B cell (primary cell): ENCODE measurements around the gene DNAH3.

Experiments used
- EZH2 ChIP-seq: IDR thresholded peaks from 2 replicates; pipeline ENCODE4 v1.6.1; 2012; ENCODE audit warnings: borderline replicate concordance, low read depth, mild to moderate bottlenecking, moderate library complexity, low read length; ENCODE audit not compliant: insufficient read depth, poor library complexity, severe bottlenecking
- TF ChIP-seq, protein P1 (sequence below): fragments of 200-600 bp; IDR thresholded peaks from one replicate; pipeline ENCODE4 v1.8.0; 2022; ENCODE audit warnings: antibody characterized with exemption, mild to moderate bottlenecking

DNA sequence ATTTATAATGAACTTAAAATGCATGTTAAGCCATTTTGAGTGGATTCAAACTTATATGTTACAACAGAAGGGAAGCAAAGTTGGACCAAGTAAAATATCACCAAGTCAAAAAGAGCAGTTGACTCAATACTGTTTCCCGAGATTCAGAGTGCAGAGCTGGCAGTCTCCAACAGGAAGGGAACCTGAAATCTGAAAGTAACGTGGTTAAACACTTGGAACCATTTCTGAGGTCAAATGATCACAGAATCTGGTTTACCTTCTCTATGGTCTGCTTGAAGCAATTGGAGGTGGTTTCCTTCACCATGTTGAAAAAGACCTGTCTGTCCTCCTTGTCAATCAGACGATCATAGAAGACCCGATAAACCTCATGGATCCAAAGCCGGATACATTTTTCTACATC, 163.6 kb downstream of the DNAH3 start:
- TF ChIP-seq, protein P1, sequence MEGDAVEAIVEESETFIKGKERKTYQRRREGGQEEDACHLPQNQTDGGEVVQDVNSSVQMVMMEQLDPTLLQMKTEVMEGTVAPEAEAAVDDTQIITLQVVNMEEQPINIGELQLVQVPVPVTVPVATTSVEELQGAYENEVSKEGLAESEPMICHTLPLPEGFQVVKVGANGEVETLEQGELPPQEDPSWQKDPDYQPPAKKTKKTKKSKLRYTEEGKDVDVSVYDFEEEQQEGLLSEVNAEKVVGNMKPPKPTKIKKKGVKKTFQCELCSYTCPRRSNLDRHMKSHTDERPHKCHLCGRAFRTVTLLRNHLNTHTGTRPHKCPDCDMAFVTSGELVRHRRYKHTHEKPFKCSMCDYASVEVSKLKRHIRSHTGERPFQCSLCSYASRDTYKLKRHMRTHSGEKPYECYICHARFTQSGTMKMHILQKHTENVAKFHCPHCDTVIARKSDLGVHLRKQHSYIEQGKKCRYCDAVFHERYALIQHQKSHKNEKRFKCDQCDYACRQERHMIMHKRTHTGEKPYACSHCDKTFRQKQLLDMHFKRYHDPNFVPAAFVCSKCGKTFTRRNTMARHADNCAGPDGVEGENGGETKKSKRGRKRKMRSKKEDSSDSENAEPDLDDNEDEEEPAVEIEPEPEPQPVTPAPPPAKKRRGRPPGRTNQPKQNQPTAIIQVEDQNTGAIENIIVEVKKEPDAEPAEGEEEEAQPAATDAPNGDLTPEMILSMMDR: no peak
- TF ChIP-seq EZH2: no peak
